OCI-LY1 (cell line): ENCODE data around the gene RAP1GDS1.

Experiments
- CTCF ChIP-seq: fragments of 200-600 bp; sonication (generic), shearing (Covaris generic); IDR thresholded peaks from 2 replicates; pipeline ENCODE4 v1.5.1; 2017; ENCODE audit warnings: mild to moderate bottlenecking, antibody characterized with exemption, low read length, moderate library complexity, mixed read lengths
- EZH2 ChIP-seq: fragments of 200-600 bp; sonication (generic), shearing (Covaris generic); IDR thresholded peaks from 2 replicates; pipeline ENCODE4 v1.8.0; 2017; ENCODE audit warnings: borderline replicate concordance, mixed run types, mild to moderate bottlenecking, antibody characterized with exemption, low read length, moderate library complexity, mixed read lengths

- TF ChIP-seq CTCF (no peak), EZH2 (no peak)
Observed at GRCh38 chr4:98222306-98222705, 38.9 kb upstream of the RAP1GDS1 start.
